Breast epithelium (tissue), 3 donors: ENCODE data around the gene OR2A2.

Source experiments
- POLR2AphosphoS5 ChIP-seq, 3 donors: sonication (generic); formaldehyde crosslinking; IDR thresholded peaks; one replicate each; pipeline ENCODE4 v1.6.1; 2017; ENCODE audit warnings: antibody characterized with exemption in 3 of 3
- TF ChIP-seq, protein P1 (sequence below), 3 donors: fragments of 450-650 bp; IDR thresholded peaks; one replicate each; pipeline ENCODE4 v1.5.1; 2016 to 2017; ENCODE audit warnings: antibody characterized with exemption in 3 of 3, mild to moderate bottlenecking in 3 of 3, moderate library complexity in 3 of 3

DNA sequence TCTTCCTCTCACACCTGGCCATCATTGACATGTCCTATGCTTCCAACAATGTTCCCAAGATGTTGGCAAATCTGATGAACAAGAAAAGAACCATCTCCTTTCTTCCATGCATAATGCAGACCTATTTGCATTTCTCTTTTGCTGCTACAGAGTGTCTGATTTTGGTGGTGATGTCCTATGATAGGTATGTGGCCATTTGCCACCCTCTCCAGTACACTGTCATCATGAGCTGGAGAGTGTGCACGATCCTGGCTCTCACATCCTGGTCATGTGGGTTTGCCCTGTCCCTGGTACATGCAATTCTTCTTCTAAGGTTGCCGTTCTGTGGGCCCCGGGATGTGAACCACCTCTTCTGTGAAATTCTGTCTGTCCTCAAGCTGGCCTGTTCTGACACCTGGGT, 32.8 kb downstream of the OR2A2 start:
- no peak for TF ChIP-seq POLR2AphosphoS5 (IDR thresholded peaks at IDR 0.05)
- TF ChIP-seq, protein P1, sequence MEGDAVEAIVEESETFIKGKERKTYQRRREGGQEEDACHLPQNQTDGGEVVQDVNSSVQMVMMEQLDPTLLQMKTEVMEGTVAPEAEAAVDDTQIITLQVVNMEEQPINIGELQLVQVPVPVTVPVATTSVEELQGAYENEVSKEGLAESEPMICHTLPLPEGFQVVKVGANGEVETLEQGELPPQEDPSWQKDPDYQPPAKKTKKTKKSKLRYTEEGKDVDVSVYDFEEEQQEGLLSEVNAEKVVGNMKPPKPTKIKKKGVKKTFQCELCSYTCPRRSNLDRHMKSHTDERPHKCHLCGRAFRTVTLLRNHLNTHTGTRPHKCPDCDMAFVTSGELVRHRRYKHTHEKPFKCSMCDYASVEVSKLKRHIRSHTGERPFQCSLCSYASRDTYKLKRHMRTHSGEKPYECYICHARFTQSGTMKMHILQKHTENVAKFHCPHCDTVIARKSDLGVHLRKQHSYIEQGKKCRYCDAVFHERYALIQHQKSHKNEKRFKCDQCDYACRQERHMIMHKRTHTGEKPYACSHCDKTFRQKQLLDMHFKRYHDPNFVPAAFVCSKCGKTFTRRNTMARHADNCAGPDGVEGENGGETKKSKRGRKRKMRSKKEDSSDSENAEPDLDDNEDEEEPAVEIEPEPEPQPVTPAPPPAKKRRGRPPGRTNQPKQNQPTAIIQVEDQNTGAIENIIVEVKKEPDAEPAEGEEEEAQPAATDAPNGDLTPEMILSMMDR (IDR thresholded peaks at IDR 0.05): no peak
